HepG2 (cell line): ENCODE measurements around the gene COQ3. TPM values are rescaled to one million over a fixed set of nuclear protein-coding genes. Genes with fewer than 3 reads are reported as not detected.

Experiments used
- ATF7-NPFF ChIP-seq: sonication (generic); formaldehyde crosslinking; IDR thresholded peaks from 2 replicates; pipeline ENCODE4 v1.8.1; 2023; ENCODE audit warnings: mild to moderate bottlenecking, low read depth, missing genetic modification reagents, moderate library complexity
- CBX1 ChIP-seq: IDR thresholded peaks from one replicate; pipeline ENCODE4 v1.6.1; 2016; ENCODE audit warnings: antibody characterized with exemption, low read depth
- DMAP1 ChIP-seq: IDR thresholded peaks from 2 replicates; pipeline ENCODE4 v1.6.1; 2016
- HMGXB4 ChIP-seq, 2 experiments: sonication (generic) in 1 of 2; formaldehyde crosslinking in 1 of 2; IDR thresholded peaks; 2 replicates each; pipeline versions ENCODE4 v1.4.0 to v1.6.1; 2018 to 2020; ENCODE audit warnings: missing genetic modification reagents in 2 of 2, borderline replicate concordance in 1 of 2, low read depth in 1 of 2, mild to moderate bottlenecking in 1 of 2, missing biosample characterization in 1 of 2
- MNT ChIP-seq: fragments of 450-650 bp; IDR thresholded peaks from 2 replicates; pipeline ENCODE4 v1.6.1; 2016
- PRDM4 ChIP-seq: sonication (generic); formaldehyde crosslinking; IDR thresholded peaks from 2 replicates; pipeline ENCODE4 v1.9.0; 2021; ENCODE audit warnings: missing genetic modification reagents, borderline replicate concordance
- PRMT3 ChIP-seq: sonication (generic); formaldehyde crosslinking; IDR thresholded peaks from 2 replicates; pipeline ENCODE4 v1.8.1; 2022; ENCODE audit warnings: low read depth, mild to moderate bottlenecking, moderate library complexity, missing genetic modification reagents, borderline replicate concordance
- SIN3A ChIP-seq: IDR thresholded peaks from 2 replicates; pipeline ENCODE4 v1.6.1; 2011; ENCODE audit warnings: low read depth, mild to moderate bottlenecking, control low read depth, low read length, borderline replicate concordance
- TEF ChIP-seq: sonication (generic); formaldehyde crosslinking; IDR thresholded peaks from 2 replicates; pipeline ENCODE4 v1.5.0; 2020; ENCODE audit warnings: missing genetic modification reagents
- TRIM22 ChIP-seq: fragments of 450-650 bp; IDR thresholded peaks from 2 replicates; pipeline ENCODE4 v1.6.1; 2017
- ZNF10 ChIP-seq: sonication (generic); formaldehyde crosslinking; IDR thresholded peaks from 2 replicates; pipeline ENCODE4 v1.4.0; 2020; ENCODE audit warnings: mild to moderate bottlenecking, low read depth, missing genetic modification reagents, borderline replicate concordance
- ZNF275 ChIP-seq: sonication (generic); formaldehyde crosslinking; IDR thresholded peaks from 2 replicates; pipeline ENCODE4 v1.8.0; 2022; ENCODE audit warnings: missing genetic modification reagents, mild to moderate bottlenecking, inconsistent platforms, borderline replicate concordance
- ZNF331 ChIP-seq: sonication (generic); formaldehyde crosslinking; IDR thresholded peaks from 2 replicates; pipeline ENCODE4 v1.4.0; 2020; ENCODE audit warnings: missing genetic modification reagents
- ZNF333 ChIP-seq: sonication (generic); formaldehyde crosslinking; IDR thresholded peaks from 2 replicates; pipeline ENCODE4 v1.4.0; 2020; ENCODE audit warnings: mild to moderate bottlenecking, missing genetic modification reagents, borderline replicate concordance
- ZNF350 ChIP-seq: sonication (generic); formaldehyde crosslinking; IDR thresholded peaks from 2 replicates; pipeline ENCODE4 v1.4.0; 2020; ENCODE audit warnings: mild to moderate bottlenecking, low read depth, missing genetic modification reagents, borderline replicate concordance
- ZNF577 ChIP-seq: sonication (generic); formaldehyde crosslinking; IDR thresholded peaks from 2 replicates; pipeline ENCODE4 v1.4.0; 2020; ENCODE audit warnings: mild to moderate bottlenecking, low read depth, missing genetic modification reagents, borderline replicate concordance
- ZNF75D ChIP-seq: sonication (generic); formaldehyde crosslinking; IDR thresholded peaks from 2 replicates; pipeline ENCODE4 v1.8.1; 2023; ENCODE audit warnings: missing genetic modification reagents, mild to moderate bottlenecking, borderline replicate concordance
- ZNF781 ChIP-seq: sonication (generic); formaldehyde crosslinking; IDR thresholded peaks from 2 replicates; pipeline ENCODE4 v1.5.1; 2020; ENCODE audit warnings: borderline replicate concordance, mild to moderate bottlenecking, missing genetic modification reagents; ENCODE audit errors: not compliant biosample characterization
- polyA plus RNA-seq, 8 experiments: library from polyadenylated mRNA; depleted of rRNA in 3 of 8; stranded (reverse) in 7 of 8; unstranded in 1 of 8; fragments of >200 nt; fragmentation: Illumina TruSeq in 4 of 8; extraction: Trizol in 4 of 8; gene quantifications; 2 replicates each; pipeline versions ENCODE4 v1.2.1 to v1.2.3, GENCODE V29; 2011 to 2016; ENCODE audit warnings: low read depth in 4 of 8, missing spikeins in 1 of 8, mixed read lengths in 1 of 8; ENCODE audit not compliant: insufficient read depth in 1 of 8
- total RNA-seq, 5 experiments: library from RNA; depleted of rRNA; stranded (reverse); fragments of >200 nt; fragmentation: Illumina TruSeq; extraction: Trizol; gene quantifications; 2 replicates each; pipeline ENCODE4 v1.2.3, GENCODE V29; 2016; ENCODE audit warnings: low read depth in 1 of 5

Gene COQ3
- total and polyA plus RNA-seq, 2 of the 13 experiments (the other 11 are each of a cell fraction or from before 2014, with no cell fraction given), result 5.3 to 20.5 TPM

- TF ChIP-seq TRIM22 (no peak), PRDM4 (CRISPR knock-in tag) (no peak), ATF7-NPFF (no peak; the same call in 1 of the 2 replicates), ZNF577 (CRISPR knock-in tag) (no peak), ZNF781 (CRISPR knock-in tag) (no peak), DMAP1 (peak; percentile 93), ZNF333 (CRISPR knock-in tag) (no peak), CBX1 (no peak), PRMT3 (no peak), HMGXB4 (CRISPR knock-in tag; IDR thresholded peaks at IDR 0.05; ENCODE audit: borderline replicate concordance in 1 of 2, low read depth in 1 of 2) (no peak; a peak in 1 of 4 replicates), ZNF331 (peak; percentile 48; the same call in 1 of the 2 replicates), MNT (peak; percentile 87), SIN3A (peak; percentile 65), ZNF350 (CRISPR knock-in tag) (peak; percentile 32), ZNF75D (CRISPR knock-in tag) (no peak), TEF (CRISPR knock-in tag) (no peak), ZNF10 (CRISPR knock-in tag) (no peak), ZNF275 (CRISPR knock-in tag) (no peak)
These were observed 31.0 kb upstream of the COQ3 start, which contains the start of gene PNISR (continued) for GRCh38 chr6:99424761-99425646.
